ENCODE data around the gene SFMBT2. TPM values are rescaled to one million over a fixed set of nuclear protein-coding genes. Genes with fewer than 3 reads are reported as not detected.

Gene SFMBT2
- polyA plus RNA-seq, 2 of the 4 experiments (the other 2 are of a cell fraction) = 9.6 to 10.2 TPM

DNA sequence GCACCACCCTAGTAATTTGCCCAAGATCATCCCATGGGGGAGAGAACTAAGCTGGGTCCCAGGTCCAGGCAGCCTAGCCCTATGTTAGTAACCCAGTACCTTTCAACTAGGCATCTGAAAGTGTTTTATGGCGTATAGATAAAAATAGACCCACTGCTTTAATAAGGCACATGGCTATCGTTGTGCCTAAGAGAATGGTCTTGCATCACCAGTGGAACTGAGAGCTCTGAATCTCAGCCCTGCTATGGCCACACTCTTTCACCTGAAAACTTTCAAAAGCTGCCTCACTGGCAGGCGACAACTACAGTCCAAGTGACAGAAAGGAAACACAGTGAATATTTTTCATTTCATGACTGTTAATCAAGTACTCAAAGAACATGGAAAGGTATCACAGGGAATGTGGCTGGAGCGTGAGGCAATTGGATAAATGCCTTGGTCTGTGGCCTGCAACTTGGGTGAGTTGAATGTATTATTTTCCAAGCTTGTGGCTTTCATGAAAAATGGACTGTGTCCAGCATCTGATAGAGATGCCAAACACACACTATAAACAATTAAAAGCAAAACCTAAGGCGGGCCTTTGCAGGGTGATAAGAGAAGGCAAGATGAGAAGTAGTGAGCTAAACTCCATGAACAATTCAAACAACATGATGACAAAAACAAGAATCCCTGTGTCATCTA, 18.0 kb upstream of the SFMBT2 start:
- Histone ChIP-seq H3K4me3 (no peak overlapping the region), H3K9me3 (no peaks in the 10 kb centered on the region; the same call in 2 of the 3 replicates), H3K4me1 (peaks cover 5% of the 10 kb centered on the region; the same call in 2 of the 3 replicates), H3K27ac (no peak overlapping the region), H3K4me2 (no peak overlapping the region)
- DNase-seq (ENCODE audit: low read depth in 1 of 2, low spot score in 1 of 2) (no peak), ATAC-seq (no peak), FAIRE-seq (no peak)
- TF ChIP-seq EHF (CRISPR knock-in tag; IDR thresholded peaks at IDR 0.05) (no peak), BHLHE40 (IDR thresholded peaks at IDR 0.05; ENCODE audit: low read depth, low read length) (no peak), ZSCAN20 (CRISPR knock-in tag; IDR thresholded peaks at IDR 0.05) (no peak), KDM1A (IDR thresholded peaks at IDR 0.05; ENCODE audit: low read depth) (no peak), FOXS1 (CRISPR knock-in tag; IDR thresholded peaks at IDR 0.05) (no peak), HOXB5 (CRISPR knock-in tag; IDR thresholded peaks at IDR 0.05) (no peak), TFCP2L1 (CRISPR knock-in tag; IDR thresholded peaks at IDR 0.05) (no peak), RARB (CRISPR knock-in tag; IDR thresholded peaks at IDR 0.05) (no peak), CHD2 (IDR thresholded peaks at IDR 0.05; ENCODE audit: low read length, partially characterized antibody) (no peak), HOXB13 (CRISPR knock-in tag; IDR thresholded peaks at IDR 0.05; ENCODE audit: low read depth) (no peak), NR3C1 (IDR thresholded peaks at IDR 0.05) (no peak)
- TF ChIP-seq, protein P1, sequence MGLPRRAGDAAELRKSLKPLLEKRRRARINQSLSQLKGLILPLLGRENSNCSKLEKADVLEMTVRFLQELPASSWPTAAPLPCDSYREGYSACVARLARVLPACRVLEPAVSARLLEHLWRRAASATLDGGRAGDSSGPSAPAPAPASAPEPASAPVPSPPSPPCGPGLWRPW (IDR thresholded peaks at IDR 0.05) = no peak
- TF ChIP-seq, protein P2, sequence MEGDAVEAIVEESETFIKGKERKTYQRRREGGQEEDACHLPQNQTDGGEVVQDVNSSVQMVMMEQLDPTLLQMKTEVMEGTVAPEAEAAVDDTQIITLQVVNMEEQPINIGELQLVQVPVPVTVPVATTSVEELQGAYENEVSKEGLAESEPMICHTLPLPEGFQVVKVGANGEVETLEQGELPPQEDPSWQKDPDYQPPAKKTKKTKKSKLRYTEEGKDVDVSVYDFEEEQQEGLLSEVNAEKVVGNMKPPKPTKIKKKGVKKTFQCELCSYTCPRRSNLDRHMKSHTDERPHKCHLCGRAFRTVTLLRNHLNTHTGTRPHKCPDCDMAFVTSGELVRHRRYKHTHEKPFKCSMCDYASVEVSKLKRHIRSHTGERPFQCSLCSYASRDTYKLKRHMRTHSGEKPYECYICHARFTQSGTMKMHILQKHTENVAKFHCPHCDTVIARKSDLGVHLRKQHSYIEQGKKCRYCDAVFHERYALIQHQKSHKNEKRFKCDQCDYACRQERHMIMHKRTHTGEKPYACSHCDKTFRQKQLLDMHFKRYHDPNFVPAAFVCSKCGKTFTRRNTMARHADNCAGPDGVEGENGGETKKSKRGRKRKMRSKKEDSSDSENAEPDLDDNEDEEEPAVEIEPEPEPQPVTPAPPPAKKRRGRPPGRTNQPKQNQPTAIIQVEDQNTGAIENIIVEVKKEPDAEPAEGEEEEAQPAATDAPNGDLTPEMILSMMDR (IDR thresholded peaks at IDR 0.05) = no peak
- ChIA-PET POLR2A (no interaction called here), CTCF (interaction anchor here (0.6 to 1.4 kb wide), 4 partner anchors 12 to 759 kb away, joined by 3 to 6 read pairs (median 4); no protein-coding TSS in a partner anchor)
- WGBS (ENCODE audit: missing lambda C conversion rate) = 65% methylated on average over 5 of the region's 5 CpGs

DNA sequence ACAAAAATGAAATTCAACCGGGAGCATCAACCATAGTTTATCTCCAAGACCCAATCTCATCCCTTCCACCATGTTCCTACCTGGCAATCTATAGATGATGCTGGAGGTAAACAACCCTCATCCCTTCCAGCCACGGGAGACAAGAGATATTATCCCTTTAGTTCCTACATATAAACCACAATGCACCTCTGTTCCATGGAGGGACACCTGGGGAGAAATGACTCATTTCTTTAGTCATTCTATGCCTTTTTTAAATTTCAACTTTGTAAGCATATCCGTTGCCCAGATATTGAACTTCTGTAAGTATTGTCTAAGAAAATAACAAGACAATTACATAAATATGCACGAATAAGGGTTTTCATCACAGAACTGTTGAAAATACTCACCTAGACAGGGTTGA, 15.5 kb upstream of the SFMBT2 start:
- ChIA-PET POLR2A (interaction anchor here (0.6 kb wide), 1 partner anchor 16 kb away, joined by 3 read pairs; the partner anchor contains the start of gene SFMBT2), CTCF (no interaction called here)
- FAIRE-seq = no peak
- DNase-seq (ENCODE audit: low read depth in 1 of 2, low spot score in 1 of 2) = no peak
- no peak for ATAC-seq
- TF ChIP-seq, protein P3, sequence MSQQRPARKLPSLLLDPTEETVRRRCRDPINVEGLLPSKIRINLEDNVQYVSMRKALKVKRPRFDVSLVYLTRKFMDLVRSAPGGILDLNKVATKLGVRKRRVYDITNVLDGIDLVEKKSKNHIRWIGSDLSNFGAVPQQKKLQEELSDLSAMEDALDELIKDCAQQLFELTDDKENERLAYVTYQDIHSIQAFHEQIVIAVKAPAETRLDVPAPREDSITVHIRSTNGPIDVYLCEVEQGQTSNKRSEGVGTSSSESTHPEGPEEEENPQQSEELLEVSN (IDR thresholded peaks at IDR 0.05; ENCODE audit: borderline replicate concordance, low read depth) = no peak
- TF ChIP-seq CEBPB (IDR thresholded peaks at IDR 0.05) = no peak
- no peak for TF ChIP-seq SMC3 (IDR thresholded peaks at IDR 0.05)
- TF ChIP-seq JUNB (IDR thresholded peaks at IDR 0.05) = no peak
- TF ChIP-seq GATA3 (IDR thresholded peaks at IDR 0.05; ENCODE audit: borderline replicate concordance) = no peak
- no peak for TF ChIP-seq RARB (CRISPR knock-in tag; IDR thresholded peaks at IDR 0.05)
- no peak for TF ChIP-seq TP53 (CRISPR knock-in tag; IDR thresholded peaks at IDR 0.05)
- TF ChIP-seq PHF8 (IDR thresholded peaks at IDR 0.05; ENCODE audit: borderline replicate concordance, low read depth) = no peak
- TF ChIP-seq, protein P4, sequence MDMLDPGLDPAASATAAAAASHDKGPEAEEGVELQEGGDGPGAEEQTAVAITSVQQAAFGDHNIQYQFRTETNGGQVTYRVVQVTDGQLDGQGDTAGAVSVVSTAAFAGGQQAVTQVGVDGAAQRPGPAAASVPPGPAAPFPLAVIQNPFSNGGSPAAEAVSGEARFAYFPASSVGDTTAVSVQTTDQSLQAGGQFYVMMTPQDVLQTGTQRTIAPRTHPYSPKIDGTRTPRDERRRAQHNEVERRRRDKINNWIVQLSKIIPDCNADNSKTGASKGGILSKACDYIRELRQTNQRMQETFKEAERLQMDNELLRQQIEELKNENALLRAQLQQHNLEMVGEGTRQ (IDR thresholded peaks at IDR 0.05) = no peak
- no peak for TF ChIP-seq ESRRA (IDR thresholded peaks at IDR 0.05; ENCODE audit: borderline replicate concordance, low read length)
- no peak for TF ChIP-seq NR3C1 (IDR thresholded peaks at IDR 0.05)
- TF ChIP-seq SREBF2 (IDR thresholded peaks at IDR 0.05) = no peak
- no peak for TF ChIP-seq RFX5 (IDR thresholded peaks at IDR 0.05)
- no peak for TF ChIP-seq ZC3H11A (IDR thresholded peaks at IDR 0.05)
- WGBS (ENCODE audit: missing lambda C conversion rate) = 47% methylated on average over 4 of the region's 4 CpGs
- Histone ChIP-seq H3K4me1 (peaks cover 21% of the 10 kb centered on the region; the same call in 2 of the 3 replicates), H3K27ac (no peak overlapping the region), H3K4me3 (no peak overlapping the region), H3K9me3 (no peaks in the 10 kb centered on the region), H3K4me2 (no peak overlapping the region)
